AG04449 (cell line): ENCODE results near the gene PAPOLA.

Experiments used
- CTCF ChIA-PET: fragments of 350-600 bp; formaldehyde crosslinking; extraction: SDS; loops from one replicate; lab custom pipeline; 2021; ENCODE audit warnings: antibody characterized with exemption; lab: Yijun Ruan, JAX
- POLR2A ChIA-PET: fragments of 400-600, 350-600 bp; formaldehyde crosslinking; extraction: SDS; loops from one replicate; lab custom pipeline; 2020; ENCODE audit warnings: antibody characterized with exemption, inconsistent platforms; lab: Yijun Ruan, JAX
- DNase-seq: peaks from one replicate; pipeline ENCODE4 v3.0.0-alpha.2; 2010; ENCODE audit warnings: low read depth, low spot score
- H3K4me3 ChIP-seq: 2 replicates; pipeline ENCODE4 v1.5.1; 2011; ENCODE audit warnings: low read depth, mild to moderate bottlenecking, control low read depth, low read length
- CTCF ChIP-seq: IDR thresholded peaks from one replicate; pipeline ENCODE4 v1.5.1; 2011; ENCODE audit warnings: mild to moderate bottlenecking, moderate library complexity, low read length, control low read depth, inconsistent platforms; ENCODE audit not compliant: insufficient read depth; ENCODE audit errors: missing control alignments

PAPOLA gene

GRCh38 chr14:96532632-96533031, 30.4 kb downstream of the PAPOLA start:
- no peak for DNase-seq
- ChIA-PET POLR2A (no interaction called here), CTCF (interaction anchor here (1.6 kb wide), 1 partner anchor 34 kb away, joined by 4 read pairs; no protein-coding TSS in a partner anchor)
- no peak for TF ChIP-seq CTCF
- no peak overlapping the region for H3K4me3 ChIP-seq

GRCh38 chr14:96536807-96537206, 34.6 kb downstream of the PAPOLA start:
- ChIA-PET CTCF (interaction anchor here (0.9 to 3.5 kb wide), 3 partner anchors 13 to 204 kb away, joined by 3 to 15 read pairs (median 3); no protein-coding TSS in a partner anchor), POLR2A (no interaction called here)
- TF ChIP-seq CTCF: no peak
- no peak overlapping the region for H3K4me3 ChIP-seq
- DNase-seq: no peak

- TF ChIP-seq CTCF: no peak
- POLR2A ChIA-PET: no interaction called here
- no peak overlapping the region for H3K4me3 ChIP-seq
- DNase-seq: no peak
- CTCF ChIA-PET: interaction anchor here (3.5 kb wide), 1 partner anchor 28 kb away, joined by 15 read pairs; no protein-coding TSS in a partner anchor
Observed at GRCh38 chr14:96538097-96538989, 36.2 kb downstream of the PAPOLA start.

GRCh38 chr14:96538990-96539317, 36.8 kb downstream of the PAPOLA start:
- ChIA-PET POLR2A (no interaction called here), CTCF (no interaction called here)
- no peak for TF ChIP-seq CTCF

GRCh38 chr14:96554315-96554910, 52.2 kb downstream of the PAPOLA start:
- CTCF ChIA-PET: interaction anchor here (10.3 kb wide), 1 partner anchor 12 kb away, joined by 84 read pairs; no protein-coding TSS in a partner anchor
- POLR2A ChIA-PET: no interaction called here
- TF ChIP-seq CTCF: no peak
- H3K4me3 ChIP-seq: no peak overlapping the region
- DNase-seq: no peak

More at GRCh38 chr14:96538990-96539317, 36.8 kb downstream of the PAPOLA start:
- DNase-seq: no peak
- H3K4me3 ChIP-seq: no peak overlapping the region

- ChIA-PET POLR2A (no interaction called here), CTCF (interaction anchor here (1.2 to 1.5 kb wide), 3 partner anchors 9 to 182 kb away, joined by 3 to 4 read pairs (median 4); no protein-coding TSS in a partner anchor)
- no peak for DNase-seq
- no peak for TF ChIP-seq CTCF
- H3K4me3 ChIP-seq: no peak overlapping the region
Observed at GRCh38 chr14:96559571-96559970, 57.4 kb downstream of the PAPOLA start.
